NCI-H446 (cell line): Measurements from ENCODE around the gene RAP2B.
"Not testable (repeated sequence)": the region's sequence is repeated elsewhere in the genome, so short reads cannot be mapped to it uniquely, and the experiment has no call there.

Experiments
- DNase-seq, 2 experiments: peaks; one replicate each; lab custom pipeline; 2025; lab: John Stamatoyannopoulos, UW

RAP2B gene

DNA sequence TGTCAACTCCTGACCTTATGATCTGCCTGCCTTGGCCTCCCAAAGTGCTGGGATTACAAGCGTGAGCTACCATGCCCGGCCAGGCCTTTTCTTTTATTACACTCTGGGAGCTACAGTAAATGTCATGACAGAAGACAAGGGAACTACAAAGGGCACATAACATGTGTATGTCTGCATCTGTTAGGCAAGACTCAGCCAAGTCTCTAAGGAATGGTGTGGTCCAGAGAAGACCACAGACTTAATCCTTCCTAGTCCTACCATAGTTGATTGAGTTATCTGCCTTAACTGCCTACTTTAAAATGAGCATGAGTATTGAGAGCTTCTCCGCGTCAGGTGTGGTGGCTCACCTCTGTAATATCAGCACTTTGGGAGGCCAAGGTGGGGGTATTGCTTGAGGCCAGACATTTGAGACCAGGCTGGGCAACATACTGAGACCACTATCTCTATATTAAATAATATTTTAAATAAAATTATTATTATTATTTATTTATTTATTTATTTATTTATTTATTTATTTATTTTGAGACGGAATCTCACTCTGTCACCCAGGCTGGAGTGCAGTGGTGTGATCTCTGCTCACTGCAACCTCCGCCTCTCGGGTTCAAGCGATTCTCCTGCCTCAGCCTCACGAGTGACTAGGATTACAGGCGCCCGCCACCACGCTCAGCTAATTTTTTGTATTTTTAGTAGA is 31.9 kb downstream of the RAP2B start:
- not testable (repeated sequence) for DNase-seq

DNA sequence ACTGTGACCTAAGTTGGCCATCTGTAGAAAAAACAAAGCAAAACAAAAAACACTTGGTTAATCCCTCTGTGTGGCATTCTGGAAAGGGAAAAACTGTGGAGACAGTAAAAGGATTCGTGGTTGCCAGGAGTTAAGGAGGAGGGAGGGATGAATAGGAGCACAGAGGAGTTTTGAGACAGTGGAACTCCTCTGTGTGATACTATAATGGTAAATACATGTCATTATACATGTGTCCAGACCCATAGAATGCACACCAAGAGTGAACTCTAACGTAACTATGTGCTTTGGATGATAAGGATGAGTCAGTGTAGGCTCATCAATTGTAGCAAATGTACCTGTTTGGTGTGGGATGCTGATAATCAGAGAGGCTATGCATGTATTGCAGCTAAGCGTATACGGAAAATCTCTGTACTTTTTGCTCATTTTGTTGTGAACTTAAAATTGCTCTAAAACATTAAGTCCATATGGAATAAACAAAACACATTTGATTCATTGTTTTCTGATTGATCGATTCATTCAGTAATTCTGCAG is 33.4 kb downstream of the RAP2B start:
- no peak for DNase-seq

- no peak for DNase-seq
Observed at GRCh38 chr3:153209596-153209995, 47.6 kb downstream of the RAP2B start.

DNA sequence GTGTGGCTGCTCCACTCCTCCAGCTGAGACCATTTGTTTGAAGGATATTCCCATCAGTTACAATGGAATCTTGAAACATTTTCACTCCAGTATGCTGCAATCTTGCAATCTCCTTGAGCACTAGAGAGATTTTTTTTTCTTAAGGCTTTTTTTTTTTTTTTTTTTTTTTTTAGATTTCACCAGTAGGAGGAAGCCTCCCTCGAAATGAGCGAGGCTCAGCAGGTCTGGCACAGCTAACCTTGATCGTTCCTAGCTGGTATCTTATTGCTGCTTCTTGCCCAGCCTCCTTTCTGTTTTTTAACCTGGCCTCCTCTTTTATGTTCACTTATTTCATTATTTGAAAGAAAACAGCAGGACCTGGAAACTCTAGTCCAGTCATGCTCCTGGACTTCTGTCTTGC is 48.1 kb downstream of the RAP2B start:
- DNase-seq: no peak

DNA sequence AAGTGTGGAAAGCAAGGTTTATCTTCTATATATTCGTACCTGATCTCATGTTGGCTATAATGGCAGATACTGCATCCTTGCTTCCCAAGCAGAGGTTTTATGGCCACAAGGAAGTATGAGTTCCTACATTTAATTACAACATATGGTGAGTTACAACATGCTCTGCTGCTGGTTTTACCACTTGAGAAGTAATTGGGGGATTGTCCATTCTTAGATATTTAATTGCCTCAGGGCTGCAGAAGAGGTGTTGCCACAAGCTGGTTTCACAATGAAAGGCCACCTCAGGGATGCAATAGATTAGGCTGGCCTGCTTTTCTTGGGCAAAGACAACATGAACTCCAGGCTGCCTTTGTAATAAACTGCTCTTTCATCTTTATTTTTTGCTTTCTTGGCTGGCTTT is 48.6 kb downstream of the RAP2B start:
- DNase-seq: no peak

GRCh38 chr3:153215497-153215896 is 53.5 kb downstream of the RAP2B start:
- no peak for DNase-seq

DNA sequence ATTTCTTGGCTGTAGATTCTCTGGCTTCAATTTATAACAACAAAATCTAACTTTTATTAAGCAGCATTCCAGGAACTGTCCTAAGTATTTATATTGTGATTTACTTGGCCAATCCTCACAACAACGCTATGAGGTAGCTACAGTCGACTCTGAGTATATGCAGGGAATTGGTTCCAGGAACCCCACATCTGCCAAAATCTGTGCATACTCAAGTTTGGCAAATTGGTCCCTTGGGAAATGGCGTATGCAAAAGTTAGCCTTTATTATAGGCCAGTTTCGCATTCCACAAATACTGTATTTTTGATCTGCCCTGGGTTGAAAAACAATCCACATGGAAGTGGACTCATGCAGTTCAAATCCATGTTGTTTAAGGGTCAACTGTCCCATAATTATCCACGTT is 53.9 kb downstream of the RAP2B start:
- DNase-seq: peak in 1 of 2 experiments; percentile 10

- DNase-seq: no peak
Observed at GRCh38 chr3:153216928-153217327, 54.9 kb downstream of the RAP2B start.

DNA sequence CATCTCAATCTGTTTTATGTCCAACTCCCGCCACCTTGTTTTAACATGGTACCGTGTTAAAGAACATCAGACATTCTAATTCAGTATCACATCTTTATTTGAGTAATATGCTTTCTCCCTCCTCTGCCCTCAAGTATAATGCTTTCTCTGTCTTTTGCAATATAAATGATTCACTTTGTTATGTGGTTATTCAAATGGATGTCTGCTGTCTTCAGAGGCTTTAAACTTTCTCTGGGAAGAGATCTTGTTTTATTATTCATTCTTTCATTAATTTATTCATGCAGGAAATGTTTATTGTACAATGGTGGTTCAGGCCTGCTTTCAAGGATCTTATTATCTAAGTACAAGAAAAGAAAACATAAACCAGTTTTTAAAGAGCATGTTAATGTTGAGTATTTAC is 57.1 kb downstream of the RAP2B start:
- DNase-seq: no peak
